GM10266 (cell line): ENCODE results near the gene ATP1A3.
A peak's percentile ranks its signal among the peaks of the same experiment; 100 is the strongest.

Experiments used
- DNase-seq: peaks from one replicate; pipeline ENCODE4 v3.0.0; 2012; ENCODE audit errors: extremely low spot score
- CTCF ChIP-seq: IDR thresholded peaks from 2 replicates; pipeline ENCODE4 v1.5.1; 2012; ENCODE audit warnings: mild to moderate bottlenecking, low read depth; ENCODE audit not compliant: control insufficient read depth, insufficient read depth; ENCODE audit errors: missing control alignments

Gene ATP1A3

GRCh38 chr19:41934849-41935374, 59.1 kb downstream of the ATP1A3 start:
- TF ChIP-seq CTCF, result peak; percentile 85
- DNase-seq, result peak; percentile 95

- TF ChIP-seq CTCF, result no peak
- DNase-seq, result no peak
Observed at GRCh38 chr19:41933693-41934426, 60.2 kb downstream of the ATP1A3 start.

GRCh38 chr19:41932720-41933332, 61.2 kb downstream of the ATP1A3 start:
- no peak for DNase-seq
- no peak for TF ChIP-seq CTCF

GRCh38 chr19:41932259-41932719, 61.7 kb downstream of the ATP1A3 start:
- no peak for TF ChIP-seq CTCF
- DNase-seq, result no peak

GRCh38 chr19:41930926-41931592, 63.0 kb downstream of the ATP1A3 start:
- DNase-seq, result no peak
- peak; percentile 34 for TF ChIP-seq CTCF

- no peak for DNase-seq
- no peak for TF ChIP-seq CTCF
Observed at GRCh38 chr19:41930322-41930722, 63.7 kb downstream of the ATP1A3 start.

GRCh38 chr19:41929536-41930071, 64.4 kb downstream of the ATP1A3 start:
- no peak for TF ChIP-seq CTCF
- no peak for DNase-seq
